GM18868 (cell line): Measurements from ENCODE around the gene SNX30.

Source experiments
- ATAC-seq: cut with Tn5 transposase; IDR thresholded peaks from one replicate; pipeline ENCODE4 v1.9.1; 2021; ENCODE audit warnings: mild to moderate bottlenecking, moderate library complexity; ENCODE audit not compliant: unreplicated experiment

Gene SNX30

DNA sequence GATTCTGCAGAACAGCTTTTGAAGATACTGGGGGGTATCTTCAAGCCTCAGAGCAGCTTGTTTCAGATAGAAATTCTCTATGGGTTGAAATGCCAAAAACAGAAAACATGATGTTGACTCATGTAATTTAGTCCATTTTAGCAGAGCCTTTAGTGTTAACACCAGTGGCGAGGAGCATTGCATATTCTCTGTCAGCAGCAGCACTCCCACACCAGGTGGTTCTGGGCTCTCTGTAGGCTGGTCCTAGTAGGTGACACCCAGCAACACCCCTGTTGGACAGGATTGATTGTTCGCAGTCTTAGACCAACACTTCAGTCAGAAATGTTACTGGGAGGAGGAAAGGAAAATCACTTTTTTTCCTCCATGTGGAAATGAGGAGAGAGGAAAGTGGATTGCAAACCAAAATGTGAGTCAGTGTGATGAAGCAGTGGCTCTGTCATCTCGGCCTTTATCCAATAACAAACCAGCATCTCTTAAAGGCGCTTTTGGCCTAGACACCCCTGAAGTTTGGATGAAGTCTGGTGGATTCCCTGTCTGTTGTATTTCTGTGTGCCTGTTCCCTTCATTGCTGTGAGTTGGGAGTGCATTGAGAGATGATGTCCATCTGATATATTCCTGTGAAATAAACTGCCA is 123.3 kb downstream of the SNX30 start:
- no peak for ATAC-seq

DNA sequence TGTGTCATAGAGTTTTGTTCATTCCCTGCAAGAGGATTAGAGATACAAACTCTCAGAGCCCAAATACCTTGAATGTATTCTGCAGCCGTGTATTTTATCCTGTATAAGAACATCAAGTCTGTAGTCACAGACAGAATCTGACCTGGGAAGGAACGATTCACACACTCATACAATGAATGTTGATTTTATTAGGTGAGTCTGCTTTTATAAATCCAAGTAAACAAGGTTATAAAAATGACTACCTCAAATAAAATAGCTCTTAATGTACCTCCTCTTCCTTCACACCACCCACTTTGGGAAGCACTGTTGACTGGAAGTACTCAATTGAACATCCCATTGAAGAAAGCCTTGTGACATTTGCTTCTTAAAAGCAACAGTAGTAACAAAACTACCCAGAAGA is 128.2 kb downstream of the SNX30 start:
- ATAC-seq, result no peak

DNA sequence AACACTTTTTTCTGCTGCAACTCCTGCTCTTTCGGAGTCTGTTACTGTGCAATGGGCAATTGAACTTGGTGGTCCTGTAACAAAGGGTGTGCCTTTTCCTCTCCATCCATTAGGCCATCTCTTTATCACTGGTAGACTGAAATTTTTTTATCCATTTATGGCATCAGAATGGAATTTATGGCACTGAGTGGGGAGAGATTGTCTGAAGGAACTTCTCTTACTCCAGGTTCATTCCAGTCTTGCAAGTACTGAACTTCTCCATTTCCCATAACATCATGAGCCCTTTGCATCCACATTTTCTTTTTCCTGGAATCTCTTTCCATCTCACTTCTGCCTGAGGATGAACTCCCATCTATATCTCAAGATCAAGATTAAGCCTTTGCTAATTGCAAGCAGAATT is 130.1 kb downstream of the SNX30 start:
- ATAC-seq, result no peak

DNA sequence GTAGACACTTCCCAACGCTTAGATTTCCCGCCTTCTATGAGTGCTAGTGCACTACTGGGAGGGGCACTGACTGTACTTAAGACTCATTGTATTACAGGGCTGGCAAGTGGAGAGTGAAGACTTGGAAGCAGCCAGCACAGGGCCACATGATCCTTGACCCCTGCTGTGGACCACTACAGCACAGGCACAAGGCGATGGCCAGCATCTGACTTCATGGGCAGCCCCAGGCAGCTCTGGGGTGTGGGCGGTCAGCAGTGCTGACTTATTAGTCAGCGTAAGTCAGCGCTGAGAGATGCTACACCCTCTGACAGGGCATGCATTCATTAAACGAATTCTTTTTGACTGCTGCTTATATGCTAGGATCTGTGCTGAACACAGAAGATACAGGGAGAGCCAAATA is 130.8 kb downstream of the SNX30 start:
- ATAC-seq, result no peak

DNA sequence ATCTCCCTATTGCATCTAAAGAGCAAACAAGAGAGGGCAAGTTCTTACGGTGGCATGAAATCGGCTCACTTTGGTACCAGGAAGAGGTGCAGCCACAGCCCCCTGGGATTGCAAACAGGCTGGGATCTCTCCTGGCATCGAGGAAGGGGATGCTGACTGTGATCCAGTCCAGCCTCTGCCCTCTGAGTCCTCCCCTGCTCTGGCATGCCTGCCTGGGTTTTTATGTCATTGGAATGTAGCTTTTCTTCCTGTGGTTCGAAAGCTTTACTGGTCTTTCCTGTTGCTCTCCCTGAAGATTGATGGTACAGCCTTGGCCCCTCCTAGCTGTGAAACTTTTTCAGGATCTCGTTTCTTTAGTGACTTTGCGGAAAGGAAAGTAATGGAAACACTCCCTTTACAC is 133.5 kb downstream of the SNX30 start:
- ATAC-seq, result no peak

DNA sequence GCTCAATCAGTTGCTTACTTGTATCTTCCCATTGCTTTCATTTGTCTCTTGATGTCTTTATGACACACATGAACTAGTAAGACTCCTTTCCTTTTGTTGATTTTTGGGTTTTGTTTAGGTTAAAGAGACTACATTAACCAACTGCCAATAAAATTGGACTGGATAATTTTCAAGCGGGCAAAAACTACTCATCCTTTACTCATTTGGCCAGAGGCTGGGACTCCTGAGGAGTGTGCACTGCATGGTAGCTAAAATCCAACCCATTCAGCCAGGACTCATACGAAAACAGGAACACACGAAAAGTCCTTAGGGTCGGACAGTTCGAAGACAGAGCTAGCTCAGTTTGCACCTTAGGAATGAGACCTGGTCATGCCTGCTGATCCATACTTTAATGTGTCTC is 134.2 kb downstream of the SNX30 start:
- ATAC-seq, result no peak

DNA sequence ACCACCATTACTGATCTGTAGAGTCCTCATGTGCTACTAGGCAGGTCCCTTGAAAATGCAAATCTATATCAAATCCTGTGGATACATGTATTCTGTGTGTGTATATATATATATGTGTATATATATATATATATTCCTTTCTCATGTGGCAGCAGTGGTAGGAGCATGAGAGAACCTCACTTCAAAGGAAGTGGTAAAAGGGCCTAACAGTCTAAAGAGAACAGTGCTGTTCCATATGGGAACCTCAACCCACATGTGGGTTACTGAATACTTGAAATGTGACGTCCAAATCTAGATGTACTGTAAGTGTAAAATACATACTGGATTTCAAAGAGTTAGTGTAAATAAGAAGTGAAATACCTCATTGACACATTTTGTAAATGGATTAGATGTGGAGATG is 134.8 kb downstream of the SNX30 start:
- ATAC-seq, result no peak

DNA sequence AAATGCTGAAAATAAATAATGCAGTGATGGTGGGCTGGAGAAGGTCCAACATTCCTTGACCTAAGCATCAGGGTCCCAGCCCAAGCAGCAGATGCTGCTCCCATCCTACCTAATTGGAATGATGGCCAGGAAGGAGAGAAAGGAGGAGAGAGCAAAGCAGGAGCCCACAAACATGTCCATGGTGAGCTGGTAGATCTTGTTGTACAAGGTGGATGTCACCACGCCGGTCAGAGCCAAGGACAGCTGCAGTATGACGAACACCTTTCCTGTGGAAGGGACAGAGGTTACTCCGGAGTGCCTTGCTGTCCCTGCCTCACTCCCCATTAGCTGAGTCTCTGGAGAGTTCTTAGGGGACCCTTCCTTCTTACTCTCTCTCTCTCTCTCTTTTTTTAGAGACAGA is 135.8 kb downstream of the SNX30 start:
- ATAC-seq, result no peak

DNA sequence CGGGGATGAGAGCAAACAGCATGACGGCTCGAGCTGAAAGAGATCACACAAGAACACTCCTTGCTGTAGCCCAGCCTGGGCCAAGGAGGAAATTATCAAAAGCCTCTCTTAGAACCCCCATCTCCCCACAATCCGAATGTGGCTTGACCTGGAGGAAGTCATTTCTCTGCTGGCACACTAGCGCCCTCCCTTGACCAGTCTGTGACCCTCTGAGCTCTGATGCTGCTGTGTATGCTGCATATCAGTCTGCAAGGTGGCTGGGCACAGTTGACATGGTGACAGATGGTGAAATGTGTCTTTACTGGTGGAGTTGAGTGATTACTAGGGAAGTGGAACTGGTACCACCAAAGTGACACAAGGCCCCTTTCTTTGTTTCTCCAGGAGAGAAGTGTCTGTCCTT is 136.8 kb downstream of the SNX30 start:
- no peak for ATAC-seq

DNA sequence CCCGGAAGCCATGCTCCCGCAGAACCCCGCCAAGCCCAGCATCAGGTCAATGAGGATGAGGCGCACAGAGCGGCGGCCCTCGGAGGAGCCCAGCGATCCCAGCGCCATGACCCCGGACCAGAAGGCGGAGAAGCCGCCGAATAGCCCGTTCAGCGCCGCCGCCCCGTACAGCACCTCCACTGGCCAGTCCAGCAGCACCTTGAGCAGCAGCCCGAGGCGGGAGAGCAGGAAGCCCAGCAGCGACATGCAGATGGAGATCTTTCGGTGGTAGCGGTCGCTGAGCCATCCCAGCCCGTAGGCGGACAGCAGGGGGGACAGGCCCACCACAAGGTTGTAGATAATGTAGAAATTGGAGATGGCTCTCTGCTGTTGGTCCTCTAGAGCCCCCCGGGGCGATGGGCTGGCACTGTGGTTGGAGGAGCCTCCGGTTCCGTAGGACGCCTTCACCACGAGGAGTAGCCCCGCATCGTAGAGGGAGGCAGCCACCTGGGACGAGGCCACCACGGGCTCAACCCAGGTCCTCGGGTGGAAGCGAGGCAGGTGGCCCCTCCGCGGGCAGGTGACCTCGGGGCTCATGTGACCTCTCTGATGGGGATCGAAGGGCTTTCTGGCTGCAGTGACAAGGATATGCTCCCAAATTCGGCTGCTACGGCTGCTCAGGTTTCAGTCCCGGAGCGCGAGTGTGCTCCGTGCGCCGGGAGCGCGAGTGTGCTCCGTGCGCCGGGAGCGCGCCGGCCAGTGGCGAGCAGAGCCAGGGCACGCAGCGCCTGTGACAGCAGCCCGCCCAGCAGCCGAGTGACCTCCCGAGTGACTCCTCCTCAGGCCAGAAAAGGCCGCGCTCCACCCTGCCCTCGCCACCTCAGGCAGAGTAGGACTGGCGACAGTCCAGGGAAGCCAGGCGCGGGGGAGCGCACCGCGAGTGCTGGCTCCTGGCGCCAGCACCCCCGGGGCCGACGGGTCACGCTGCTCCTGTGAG is 139.8 kb downstream of the SNX30 start, which contains the start of gene SLC46A2:
Gene SLC46A2 (minus strand): TSS at position 771 of the 976 bp plus-strand sequence. CDS start 195 bp downstream, at position 576.
- ATAC-seq, result no peak

DNA sequence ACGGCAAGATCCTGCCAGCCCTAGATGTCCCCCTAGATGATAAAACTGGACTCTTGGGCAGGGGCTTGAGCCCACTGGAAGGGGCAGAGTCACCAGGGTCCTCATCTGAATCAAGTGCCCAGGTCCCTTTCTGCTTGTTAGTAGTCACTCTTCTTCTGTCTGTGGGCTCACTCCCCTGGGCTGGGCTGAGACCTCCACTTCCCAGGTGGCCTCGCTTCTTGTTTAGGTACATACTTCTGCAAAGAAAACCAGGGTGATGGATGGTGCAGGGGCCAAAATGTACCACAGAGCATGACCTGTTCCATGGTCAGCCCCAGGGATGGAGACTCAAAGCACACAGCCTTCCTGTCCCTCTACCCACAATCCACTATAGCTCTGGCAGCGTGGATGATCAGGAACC is 141.0 kb downstream of the SNX30 start:
- ATAC-seq, result no peak

DNA sequence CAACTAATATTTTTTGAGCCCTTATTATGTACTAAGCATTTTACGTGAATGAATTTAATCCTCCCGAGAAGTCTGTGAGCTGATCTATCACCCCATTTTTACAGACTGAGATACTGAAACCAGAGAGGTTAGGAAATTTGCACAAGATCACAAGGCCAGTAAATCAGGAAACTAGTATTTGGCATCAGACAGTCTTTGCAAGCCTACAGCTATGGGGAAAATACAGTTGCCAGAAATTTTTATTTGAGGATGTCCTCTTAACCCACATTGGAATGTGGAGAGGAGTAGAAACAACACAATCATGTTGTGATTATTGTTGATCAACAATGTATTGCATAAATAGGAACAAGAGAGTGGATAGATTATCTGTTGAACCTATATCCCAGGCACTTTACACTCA is 142.4 kb downstream of the SNX30 start:
- no peak for ATAC-seq

DNA sequence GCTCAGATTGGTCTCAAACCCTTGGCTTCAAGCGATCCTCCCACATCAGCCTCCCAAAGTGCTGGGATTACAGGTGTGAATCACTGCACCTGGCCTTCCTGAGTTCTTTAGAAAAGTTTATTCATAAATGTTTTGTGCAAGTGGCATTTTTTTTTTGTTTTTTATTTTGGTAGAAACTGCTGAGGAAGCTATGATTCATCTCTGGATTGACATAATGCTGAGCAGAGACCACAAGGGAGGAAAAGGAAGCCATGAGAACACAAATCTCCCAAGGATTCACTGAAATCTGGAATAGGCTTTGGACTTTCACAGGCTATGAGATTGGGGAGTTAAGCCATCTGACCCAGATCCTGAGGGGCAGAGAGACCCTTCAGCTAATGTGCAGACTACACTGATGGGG is 143.5 kb downstream of the SNX30 start:
- no peak for ATAC-seq

DNA sequence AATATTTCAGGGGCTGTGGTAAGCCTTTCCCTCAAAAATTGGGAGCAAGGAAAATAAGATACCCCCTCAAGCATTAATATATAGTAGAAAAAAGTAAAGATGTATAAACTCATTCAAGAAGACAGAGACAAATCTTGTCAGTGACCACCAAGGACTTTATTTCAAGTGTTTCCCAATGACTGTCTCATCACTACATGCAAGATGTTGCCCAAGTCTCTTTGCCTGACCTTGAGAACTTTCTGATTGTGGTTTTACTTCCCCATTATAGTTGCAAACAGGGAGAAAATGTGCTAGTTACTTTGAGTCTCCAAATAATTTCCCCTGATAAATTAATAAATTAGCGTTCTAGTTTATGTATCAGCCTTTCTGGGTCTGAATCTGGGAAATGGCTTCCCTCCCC is 144.1 kb downstream of the SNX30 start:
- ATAC-seq, result no peak

DNA sequence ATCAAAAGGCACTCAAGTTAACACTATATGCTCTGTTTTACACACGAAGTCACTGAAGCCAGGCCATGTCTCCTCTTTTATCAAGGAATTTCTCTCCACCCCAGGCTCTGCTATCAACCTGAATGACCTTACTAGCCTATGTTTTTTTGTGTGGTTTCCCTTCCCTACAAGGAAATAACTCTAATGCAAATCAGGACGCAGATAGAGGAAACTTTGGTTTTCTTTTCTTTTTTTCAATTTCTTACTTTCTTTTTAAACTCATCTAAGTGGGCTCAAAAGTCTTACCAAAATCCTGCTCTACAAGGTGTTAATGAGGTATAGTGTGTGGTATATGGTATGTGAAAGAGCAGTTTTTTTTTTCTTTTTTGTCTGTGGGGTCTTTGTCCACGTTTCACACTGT is 145.6 kb downstream of the SNX30 start:
- ATAC-seq, result no peak

DNA sequence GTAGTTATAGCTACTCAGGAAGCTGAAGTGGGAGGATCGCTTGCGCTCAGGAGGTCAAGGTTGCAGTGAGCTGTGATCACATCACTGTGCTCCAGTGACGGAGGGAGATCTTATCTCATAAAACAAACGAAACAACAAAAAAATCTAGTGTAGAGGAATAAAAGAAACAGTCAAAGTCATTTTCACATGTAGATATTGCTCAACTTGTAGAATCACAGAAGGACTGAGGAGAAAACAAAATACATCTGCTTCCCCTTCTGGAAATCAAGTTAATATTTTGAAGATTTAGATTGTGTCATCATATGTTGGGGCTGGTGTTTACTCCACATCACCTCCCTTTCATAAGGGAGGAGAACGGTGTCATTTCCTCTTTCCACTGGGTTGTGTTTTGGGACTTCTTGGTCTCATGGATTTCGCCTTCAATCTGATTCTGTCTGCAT is 148.3 kb downstream of the SNX30 start:
- ATAC-seq, result no peak

DNA sequence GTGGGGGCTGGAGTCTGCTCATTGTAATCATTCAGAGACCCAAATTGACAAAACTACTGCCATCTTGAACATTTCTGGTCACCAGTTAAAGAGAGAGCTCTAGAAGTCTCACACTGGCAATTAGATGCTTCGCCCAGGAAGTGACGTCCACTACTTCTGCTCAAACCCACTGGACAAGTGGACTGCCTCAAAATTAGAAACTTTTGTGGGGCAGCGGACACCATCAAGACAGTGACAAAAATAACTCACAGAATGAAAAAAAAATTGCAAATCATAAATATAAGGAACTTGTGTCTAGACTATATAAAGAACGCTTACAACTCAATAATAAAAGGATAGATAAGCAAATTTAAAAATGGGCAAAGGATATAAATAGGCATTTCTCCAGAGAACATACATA is 149.9 kb downstream of the SNX30 start:
- no peak for ATAC-seq

DNA sequence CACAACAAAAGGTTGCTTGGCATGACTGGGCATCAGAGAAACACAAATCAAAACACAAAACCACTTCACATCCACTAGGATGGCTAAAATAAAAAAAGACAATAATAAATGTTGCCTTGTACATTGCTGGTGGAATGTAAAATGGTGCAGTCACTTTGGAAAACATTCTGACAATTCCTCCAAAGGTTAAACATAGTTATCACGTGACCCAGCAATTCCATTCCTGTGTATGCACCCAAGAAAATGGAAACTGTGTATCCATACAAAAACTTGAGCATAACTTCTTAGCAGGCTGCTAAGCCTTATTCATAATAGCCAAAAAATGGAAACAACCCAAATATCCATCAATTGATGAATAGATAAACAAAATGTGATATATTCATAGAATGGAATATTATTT is 150.3 kb downstream of the SNX30 start:
- no peak for ATAC-seq

DNA sequence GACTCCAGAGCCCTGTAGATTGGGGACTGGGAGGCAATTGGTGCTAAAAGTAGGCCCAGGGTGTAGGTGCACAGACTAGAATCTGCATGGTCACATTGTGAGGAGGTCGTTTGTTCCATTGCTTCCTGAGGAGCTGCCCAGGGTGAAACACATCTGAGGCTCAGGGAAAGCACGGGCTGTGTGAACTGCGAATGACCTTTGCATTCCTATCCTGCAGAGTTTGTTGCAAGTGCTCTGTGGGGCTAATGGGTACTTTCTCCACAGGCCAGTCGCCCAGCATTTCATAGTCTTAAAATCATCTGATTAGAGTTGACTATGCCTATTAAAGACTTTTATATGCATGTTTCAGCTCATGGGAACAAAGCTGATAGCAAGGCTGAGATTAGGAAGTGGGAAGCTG is 154.5 kb downstream of the SNX30 start:
- ATAC-seq, result no peak

DNA sequence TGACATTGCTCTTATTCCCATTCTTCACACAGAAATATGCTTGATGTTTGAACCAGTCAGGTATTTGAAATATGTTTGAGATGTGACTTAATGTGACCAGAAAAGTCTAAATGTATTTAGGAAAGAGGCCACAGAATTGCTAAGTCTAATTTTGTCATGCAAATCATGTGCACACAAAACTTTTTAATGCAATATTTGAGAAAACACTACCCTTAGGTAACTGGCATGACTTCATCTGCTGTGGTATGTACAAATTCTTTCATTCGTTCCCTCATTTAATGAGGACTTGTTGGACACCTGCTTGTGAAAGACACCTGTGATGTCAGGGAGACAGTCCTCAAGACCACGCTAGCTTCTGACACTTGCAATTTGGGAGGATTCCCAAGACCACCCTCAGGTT is 161.2 kb downstream of the SNX30 start:
- ATAC-seq, result no peak

DNA sequence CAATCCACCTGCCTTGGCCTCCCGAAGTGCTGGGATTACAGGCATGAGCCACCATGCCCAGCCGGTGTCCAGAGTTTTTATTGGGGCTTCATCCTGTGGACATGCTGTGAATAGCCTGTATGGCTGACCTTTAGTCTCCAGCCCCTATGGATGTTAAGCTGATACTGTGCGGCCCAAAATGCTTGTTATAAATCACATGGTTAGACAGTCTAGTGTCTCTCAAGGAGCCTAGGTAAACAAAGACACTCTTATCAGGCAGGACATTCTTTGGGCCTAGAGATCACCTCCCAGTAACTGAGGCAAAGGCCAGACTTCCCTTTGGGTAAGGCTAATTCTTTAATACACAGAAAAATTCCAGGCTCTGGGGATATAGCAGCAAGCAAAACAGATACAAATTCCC is 162.1 kb downstream of the SNX30 start:
- ATAC-seq, result no peak

DNA sequence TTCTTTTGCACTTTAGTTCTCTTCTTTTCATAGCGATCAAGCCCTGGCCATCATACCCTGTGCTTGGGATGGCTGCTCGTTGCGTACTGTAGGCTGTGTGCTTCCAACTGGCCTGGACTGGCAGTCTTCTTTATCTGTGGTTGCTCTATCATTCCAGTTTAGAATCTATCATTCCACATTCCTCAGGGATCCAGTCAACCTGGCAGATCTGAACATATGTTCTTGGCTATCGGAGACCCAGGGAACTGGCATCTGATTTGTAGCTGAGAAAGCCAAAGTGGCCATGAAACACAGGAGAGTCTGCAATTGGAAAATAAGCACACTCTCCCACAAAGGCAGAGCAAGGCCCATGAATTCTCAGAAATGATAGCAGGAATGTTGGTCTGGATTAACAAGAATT is 162.8 kb downstream of the SNX30 start:
- ATAC-seq, result no peak
